Glutamatergic neuron (in vitro differentiated cells): Measurements from ENCODE around the gene FAM168B. TPM values are rescaled to one million over a fixed set of nuclear protein-coding genes. Genes with fewer than 3 reads are reported as not detected.

Experiments
- DNase-seq: peaks from one replicate; pipeline ENCODE4 v3.0.0; 2022
- H3K27ac Mint-ChIP-seq: one replicate; pipeline ENCODE4 v1.8.0; 2020; ENCODE audit warnings: mild to moderate bottlenecking, mixed read lengths, inconsistent platforms; ENCODE audit not compliant: unreplicated experiment
- H3K27me3 Mint-ChIP-seq: one replicate; pipeline ENCODE4 v1.8.0; 2020; ENCODE audit warnings: mild to moderate bottlenecking, moderate library complexity, mixed read lengths, inconsistent platforms; ENCODE audit not compliant: unreplicated experiment
- H3K36me3 Mint-ChIP-seq: one replicate; pipeline ENCODE4 v1.8.0; 2020; ENCODE audit warnings: mild to moderate bottlenecking, mixed read lengths, inconsistent platforms; ENCODE audit not compliant: unreplicated experiment
- H3K4me1 Mint-ChIP-seq: one replicate; pipeline ENCODE4 v1.8.0; 2020; ENCODE audit warnings: mild to moderate bottlenecking, low read depth, mixed read lengths, inconsistent platforms; ENCODE audit not compliant: unreplicated experiment
- H3K4me3 Mint-ChIP-seq: one replicate; pipeline ENCODE4 v1.8.0; 2020; ENCODE audit warnings: mild to moderate bottlenecking, mixed read lengths, inconsistent platforms; ENCODE audit not compliant: unreplicated experiment
- H3K9me3 Mint-ChIP-seq: one replicate; pipeline ENCODE4 v1.8.0; 2020; ENCODE audit warnings: mild to moderate bottlenecking, moderate library complexity, mixed read lengths, inconsistent platforms; ENCODE audit not compliant: unreplicated experiment
- CTCF ChIP-seq: fragments of 200-600 bp; sonication (generic); IDR thresholded peaks from one replicate; pipeline ENCODE4 v1.5.0; 2021; ENCODE audit not compliant: partially characterized antibody, unreplicated experiment
- total RNA-seq: library from RNA; stranded (reverse); fragmentation: NEBNext Ultra II Directional; extraction: Animal tissue kit (Norgen Biotek cat#: 25700); gene quantifications from one replicate; pipeline ENCODE4 v1.2.1, GENCODE V29; 2021; ENCODE audit not compliant: unreplicated experiment

FAM168B gene
- total RNA-seq, 1 donor from 2014 or later = 118 TPM

GRCh38 chr2:131052741-131053263, 40.5 kb downstream of the FAM168B start:
- H3K27ac Mint-ChIP-seq = no peak overlapping the region

GRCh38 chr2:131050896-131051295, 42.4 kb downstream of the FAM168B start:
- no peak overlapping the region for H3K4me3 Mint-ChIP-seq
- no peak for TF ChIP-seq CTCF
- no peak for DNase-seq
- no peak overlapping the region for H3K27ac Mint-ChIP-seq
- peaks cover 6% of the 10 kb centered on the region for H3K27me3 Mint-ChIP-seq
- peaks cover 1% of the 10 kb centered on the region for H3K9me3 Mint-ChIP-seq
- peaks cover 3% of the 10 kb centered on the region for H3K36me3 Mint-ChIP-seq
- H3K4me1 Mint-ChIP-seq = peaks cover 2% of the 10 kb centered on the region

More at GRCh38 chr2:131052741-131053263, 40.5 kb downstream of the FAM168B start:
- Mint-ChIP-seq H3K36me3 (no peaks in the 10 kb centered on the region), H3K9me3 (no peaks in the 10 kb centered on the region), H3K4me1 (peaks cover 13% of the 10 kb centered on the region), H3K4me3 (no peak overlapping the region), H3K27me3 (peaks cover 6% of the 10 kb centered on the region)
- TF ChIP-seq CTCF = no peak
- no peak for DNase-seq

- no peak for TF ChIP-seq CTCF
- Mint-ChIP-seq H3K36me3 (peaks cover 3% of the 10 kb centered on the region), H3K4me3 (no peak overlapping the region), H3K27me3 (peaks cover 6% of the 10 kb centered on the region), H3K9me3 (peaks cover 1% of the 10 kb centered on the region), H3K27ac (no peak overlapping the region), H3K4me1 (peaks cover 2% of the 10 kb centered on the region)
- DNase-seq = no peak
These were observed 44.0 kb downstream of the FAM168B start for GRCh38 chr2:131049150-131049718.

- no peak for TF ChIP-seq CTCF
- Mint-ChIP-seq H3K4me1 (peaks cover 2% of the 10 kb centered on the region), H3K36me3 (peaks cover 3% of the 10 kb centered on the region), H3K4me3 (no peak overlapping the region), H3K9me3 (peaks cover 4% of the 10 kb centered on the region), H3K27me3 (peaks cover 6% of the 10 kb centered on the region), H3K27ac (no peak overlapping the region)
- no peak for DNase-seq
These were observed 44.6 kb downstream of the FAM168B start for GRCh38 chr2:131048641-131049040.

- peaks cover 3% of the 10 kb centered on the region for H3K36me3 Mint-ChIP-seq
These were observed 45.2 kb downstream of the FAM168B start for GRCh38 chr2:131047920-131048560.

More at GRCh38 chr2:131047920-131048560, 45.2 kb downstream of the FAM168B start:
- no peak for TF ChIP-seq CTCF
- Mint-ChIP-seq H3K9me3 (peaks cover 4% of the 10 kb centered on the region), H3K27me3 (peaks cover 6% of the 10 kb centered on the region), H3K4me1 (peaks cover 2% of the 10 kb centered on the region), H3K4me3 (no peak overlapping the region), H3K27ac (no peak overlapping the region)
- no peak for DNase-seq
